Subcutaneous adipose tissue (tissue), 4 donors: Measurements from ENCODE around the gene TEX9. TPM values are rescaled to one million over a fixed set of nuclear protein-coding genes. Genes with fewer than 3 reads are reported as not detected.

Experiments used
- total RNA-seq, 4 donors: library from RNA; depleted of rRNA; stranded (reverse); fragments of >200 nt; gene quantifications; one replicate each; pipeline ENCODE4 v1.1.0, GENCODE V29; 2016
- TF ChIP-seq, protein P1 (sequence below): fragments of 450-650 bp; IDR thresholded peaks from one replicate; pipeline ENCODE4 v1.5.1; 2016; ENCODE audit warnings: low read depth, mild to moderate bottlenecking, control low read depth, antibody characterized with exemption, moderate library complexity

TEX9 gene
- total RNA-seq, 4 donors from 2014 or later, result 0.82 to 4.6 (median 1.6) TPM

DNA sequence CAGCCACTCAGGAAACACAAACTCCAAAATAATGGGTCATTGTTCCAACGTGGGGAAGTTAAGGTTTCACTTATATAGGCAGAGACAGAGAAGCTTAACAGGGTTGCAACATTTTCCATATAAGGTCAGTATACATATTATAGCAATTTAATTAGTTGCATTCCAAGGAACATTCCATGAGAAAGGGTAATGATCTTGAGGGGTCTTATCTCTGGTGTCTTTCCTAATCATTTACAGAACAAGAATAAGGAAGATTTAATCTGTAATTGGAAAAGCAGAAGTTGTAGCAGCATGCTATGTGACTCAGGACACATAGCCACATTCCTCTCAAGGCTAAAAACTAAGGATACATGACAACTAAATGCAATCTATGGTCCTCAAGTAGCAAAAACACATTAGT lies 94.8 kb downstream of the TEX9 start:
- TF ChIP-seq, protein P1, sequence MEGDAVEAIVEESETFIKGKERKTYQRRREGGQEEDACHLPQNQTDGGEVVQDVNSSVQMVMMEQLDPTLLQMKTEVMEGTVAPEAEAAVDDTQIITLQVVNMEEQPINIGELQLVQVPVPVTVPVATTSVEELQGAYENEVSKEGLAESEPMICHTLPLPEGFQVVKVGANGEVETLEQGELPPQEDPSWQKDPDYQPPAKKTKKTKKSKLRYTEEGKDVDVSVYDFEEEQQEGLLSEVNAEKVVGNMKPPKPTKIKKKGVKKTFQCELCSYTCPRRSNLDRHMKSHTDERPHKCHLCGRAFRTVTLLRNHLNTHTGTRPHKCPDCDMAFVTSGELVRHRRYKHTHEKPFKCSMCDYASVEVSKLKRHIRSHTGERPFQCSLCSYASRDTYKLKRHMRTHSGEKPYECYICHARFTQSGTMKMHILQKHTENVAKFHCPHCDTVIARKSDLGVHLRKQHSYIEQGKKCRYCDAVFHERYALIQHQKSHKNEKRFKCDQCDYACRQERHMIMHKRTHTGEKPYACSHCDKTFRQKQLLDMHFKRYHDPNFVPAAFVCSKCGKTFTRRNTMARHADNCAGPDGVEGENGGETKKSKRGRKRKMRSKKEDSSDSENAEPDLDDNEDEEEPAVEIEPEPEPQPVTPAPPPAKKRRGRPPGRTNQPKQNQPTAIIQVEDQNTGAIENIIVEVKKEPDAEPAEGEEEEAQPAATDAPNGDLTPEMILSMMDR, result no peak

DNA sequence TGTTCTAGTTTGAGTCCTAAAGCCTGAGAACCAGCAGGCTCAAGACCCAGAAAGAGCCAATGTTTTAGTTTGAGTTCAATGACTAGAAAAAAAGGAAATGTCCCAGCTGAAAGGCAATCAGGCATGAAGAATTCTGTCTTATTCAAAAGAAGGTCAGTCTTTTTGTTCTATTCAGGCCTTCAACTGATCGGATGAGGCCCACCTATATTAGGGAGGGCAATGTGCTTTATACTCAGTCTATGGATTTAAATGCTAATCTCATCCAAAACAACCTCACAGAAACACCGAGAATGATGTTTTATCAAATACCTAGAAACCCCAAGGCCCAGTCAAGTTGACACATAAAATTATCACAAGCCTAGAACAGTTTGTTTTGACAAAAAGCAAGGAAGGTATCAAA lies 95.7 kb downstream of the TEX9 start:
- TF ChIP-seq, protein P1, result no peak

DNA sequence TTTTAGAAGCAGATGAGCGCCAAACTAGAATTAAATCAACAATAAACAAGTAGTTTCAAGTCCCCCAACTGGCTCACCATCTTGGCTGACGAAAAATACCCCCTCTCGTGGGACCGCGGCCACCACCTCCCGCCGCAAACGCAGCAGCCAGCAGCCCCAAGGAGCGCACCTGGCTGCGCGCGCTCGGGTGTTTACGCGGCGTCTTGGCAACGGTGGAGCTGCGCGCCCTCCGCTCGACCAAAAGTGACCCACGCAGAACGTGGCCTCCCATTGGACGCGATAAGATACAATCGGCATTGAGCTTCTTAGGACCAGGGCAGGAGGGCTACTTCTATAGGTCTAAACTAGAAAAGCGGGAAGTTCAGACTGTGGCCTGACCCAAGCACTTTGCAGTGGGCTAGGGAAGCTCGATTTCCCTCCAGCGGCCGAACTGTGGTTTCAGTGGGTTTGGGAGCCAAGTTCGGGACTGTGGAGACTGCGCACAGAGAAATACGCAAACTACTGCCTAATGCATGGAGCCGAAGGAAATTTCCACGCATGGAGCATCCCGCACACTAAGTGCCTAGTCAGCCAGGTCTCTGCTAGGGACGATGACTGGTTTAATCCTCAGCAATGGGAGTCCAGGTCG lies 99.8 kb downstream of the TEX9 start, which contains the start of gene MNS1:
TSS of gene MNS1 (minus strand) at position 245 of the 628 bp plus-strand sequence. CDS start at position 80, 165 bp downstream.
- TF ChIP-seq, protein P1, result no peak

DNA sequence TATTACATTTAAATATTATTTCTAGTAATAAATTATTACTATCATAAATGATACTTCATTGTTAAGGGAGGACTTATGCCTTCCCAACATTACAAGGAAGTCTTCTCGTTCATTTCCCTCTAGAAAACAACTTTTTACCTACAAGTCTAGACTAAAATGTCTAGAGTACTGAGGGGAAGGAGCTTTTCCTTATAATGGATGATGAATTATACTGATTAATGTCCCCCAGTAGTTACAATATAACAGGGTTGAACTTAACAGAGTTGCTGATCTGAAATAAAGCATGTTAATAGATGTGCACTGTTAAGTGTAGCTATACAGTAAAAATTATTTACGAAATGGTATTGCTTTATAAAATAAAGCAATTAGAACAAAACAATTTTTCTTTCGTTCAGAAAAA lies 102.4 kb downstream of the TEX9 start:
- TF ChIP-seq, protein P1, result no peak

DNA sequence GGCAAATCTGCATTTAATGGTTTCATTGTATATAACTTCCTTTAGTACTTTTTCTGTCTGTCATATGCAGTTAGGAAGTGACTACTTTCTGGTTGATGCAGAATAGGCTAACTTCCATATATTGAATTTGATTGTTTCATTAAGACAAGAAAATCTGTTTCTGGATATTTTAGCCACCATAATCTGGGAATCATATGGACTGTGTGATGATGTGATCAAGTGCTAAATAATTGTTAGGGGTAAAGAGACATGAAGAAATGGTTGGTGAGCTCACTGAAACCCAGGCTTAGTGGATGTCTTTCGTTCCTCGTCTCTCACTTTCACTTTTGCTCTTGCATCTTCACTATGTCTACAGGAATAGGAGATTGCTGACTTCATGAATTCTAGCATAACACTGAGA lies 103.2 kb downstream of the TEX9 start:
- TF ChIP-seq, protein P1, result no peak

DNA sequence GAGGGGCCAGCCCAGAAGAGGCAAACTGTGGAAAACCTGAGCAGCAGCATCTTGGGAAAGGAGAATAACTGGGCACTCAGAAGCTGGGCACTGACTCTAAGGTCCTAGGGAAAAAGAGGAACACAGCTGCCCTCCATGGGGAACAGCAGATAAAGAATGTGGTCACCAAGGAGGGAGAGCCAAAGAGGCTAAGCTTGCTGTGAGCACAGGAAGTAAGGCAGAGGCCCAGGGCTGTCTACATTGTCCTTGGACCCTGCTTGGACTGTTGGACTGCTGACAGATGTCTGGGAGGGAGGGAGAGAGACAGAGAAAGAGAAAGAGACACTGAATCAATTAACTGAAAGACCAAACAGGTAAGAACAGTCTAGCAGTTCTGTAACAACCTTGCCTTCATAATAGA lies 104.3 kb downstream of the TEX9 start:
- TF ChIP-seq, protein P1, result no peak

DNA sequence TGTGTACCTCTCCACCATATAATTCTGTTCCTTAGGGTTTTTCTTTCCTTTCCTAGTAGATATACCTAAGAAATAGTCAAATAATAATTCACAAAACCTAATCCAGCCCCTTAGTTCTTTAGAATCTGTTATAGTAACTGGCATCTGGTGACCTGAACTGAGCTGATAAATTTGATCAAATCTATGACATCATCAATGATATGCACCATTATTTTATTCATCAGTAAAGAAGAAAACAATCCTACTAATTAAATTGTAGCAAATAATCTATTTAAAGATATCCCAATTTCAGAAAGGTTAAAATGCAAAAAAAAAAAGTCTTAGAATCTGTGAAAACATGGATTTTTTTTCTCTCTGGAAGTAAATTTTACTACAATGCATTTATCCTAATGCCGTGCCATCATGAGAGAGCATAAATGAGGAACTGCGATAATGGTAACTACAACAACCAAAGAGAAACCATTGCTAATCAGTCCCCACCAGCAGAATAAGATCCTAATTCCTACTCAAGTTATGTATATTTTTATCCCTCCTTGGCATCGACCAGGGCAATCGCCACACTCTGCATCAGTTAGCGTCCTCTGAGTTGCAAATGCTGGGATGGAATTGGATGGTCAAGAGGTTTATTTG lies 106.3 kb downstream of the TEX9 start:
- TF ChIP-seq, protein P1, result no peak
